Choroid plexus epithelial cell (primary cell): Measurements from ENCODE around the gene SMIM9.
"Not testable (repeated sequence)": the region's sequence is repeated elsewhere in the genome, so short reads cannot be mapped to it uniquely, and the experiment has no call there.

ENCODE experiments used
- DNase-seq: peaks from one replicate; pipeline ENCODE4 v3.0.0-alpha.2; 2010; ENCODE audit warnings: low read depth
- H3K4me3 ChIP-seq: 2 replicates; pipeline ENCODE4 v1.5.1; 2011; ENCODE audit warnings: low read depth, mild to moderate bottlenecking, control low read depth, low read length, moderate library complexity
- CTCF ChIP-seq: conservative IDR thresholded peaks from 2 replicates; pipeline ENCODE4 v1.5.1; 2011; ENCODE audit warnings: low read depth, mild to moderate bottlenecking, control low read depth, inconsistent platforms, low read length, moderate library complexity

Gene SMIM9

GRCh38 chrX:154822029-154822428 is 12.4 kb downstream of the SMIM9 start:
- no peak for TF ChIP-seq CTCF
- H3K4me3 ChIP-seq, result no peak overlapping the region
- DNase-seq, result no peak

- H3K4me3 ChIP-seq, result no peak overlapping the region
- no peak for TF ChIP-seq CTCF
- DNase-seq, result no peak
These were observed 12.9 kb downstream of the SMIM9 start for GRCh38 chrX:154821523-154821922.

GRCh38 chrX:154819771-154820341 is 14.6 kb downstream of the SMIM9 start:
- no peak for DNase-seq
- H3K4me3 ChIP-seq, result no peak overlapping the region
- TF ChIP-seq CTCF, result no peak

- no peak for TF ChIP-seq CTCF
- DNase-seq, result no peak
These were observed 15.3 kb downstream of the SMIM9 start for GRCh38 chrX:154818916-154819770.

GRCh38 chrX:154817048-154817618 is 17.3 kb downstream of the SMIM9 start:
- not testable (repeated sequence) for DNase-seq, H3K4me3 ChIP-seq

More at GRCh38 chrX:154818916-154819770, 15.3 kb downstream of the SMIM9 start:
- no peak overlapping the region for H3K4me3 ChIP-seq

GRCh38 chrX:154816326-154816898 is 18.1 kb downstream of the SMIM9 start:
- not testable (repeated sequence) for H3K4me3 ChIP-seq, DNase-seq

- DNase-seq, result peak; percentile 81
- no peak for TF ChIP-seq CTCF
- H3K4me3 ChIP-seq, result no peak overlapping the region
These were observed 19.1 kb downstream of the SMIM9 start for GRCh38 chrX:154815274-154815818.
